ENCODE data around the gene CDK2AP2.

The CDK2AP2 gene

DNA sequence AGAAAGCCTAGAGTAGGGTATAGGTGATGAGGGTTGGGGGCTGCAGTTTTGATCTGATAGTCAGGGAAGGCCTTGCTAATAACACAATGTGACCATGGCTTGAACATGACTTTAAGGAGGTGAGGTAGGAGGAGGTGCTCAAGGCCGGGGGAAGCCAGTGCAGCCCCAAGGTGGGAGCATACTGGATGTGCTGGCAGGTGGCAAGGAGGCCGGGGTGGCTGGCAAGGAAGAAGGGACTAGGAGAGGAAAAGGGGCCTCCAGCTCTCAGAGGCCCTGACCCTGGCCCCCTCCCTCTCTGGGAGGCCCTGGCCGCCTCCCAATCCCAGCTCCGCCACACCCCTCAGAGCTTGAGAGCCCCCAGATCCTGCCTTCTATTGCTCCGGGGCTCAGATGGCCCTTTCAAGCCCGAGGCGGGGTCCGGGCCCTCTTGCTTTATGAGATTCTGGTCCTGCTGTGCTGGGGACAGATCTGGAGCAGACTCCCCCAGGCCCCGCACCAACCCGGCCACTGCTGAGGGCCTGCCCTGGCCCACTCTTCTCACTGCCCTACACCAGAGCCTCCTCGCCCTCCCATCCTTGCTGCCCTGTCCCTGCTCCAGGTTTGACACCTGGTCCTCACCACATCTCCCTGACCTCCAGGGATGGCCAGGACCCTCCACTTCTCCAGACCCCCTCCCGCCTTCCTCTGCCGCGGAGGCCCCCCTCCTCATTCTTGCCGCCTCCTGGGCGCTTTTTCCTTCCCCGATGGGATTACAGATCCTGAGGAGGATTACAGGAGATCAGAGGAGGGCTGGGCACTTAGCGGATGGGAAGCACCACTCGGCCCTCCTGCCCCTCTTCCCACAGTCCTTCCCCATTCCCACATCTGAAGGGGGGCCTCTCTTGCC lies 4.6 kb downstream of the CDK2AP2 start:
- DNase-seq, result no peak

DNA sequence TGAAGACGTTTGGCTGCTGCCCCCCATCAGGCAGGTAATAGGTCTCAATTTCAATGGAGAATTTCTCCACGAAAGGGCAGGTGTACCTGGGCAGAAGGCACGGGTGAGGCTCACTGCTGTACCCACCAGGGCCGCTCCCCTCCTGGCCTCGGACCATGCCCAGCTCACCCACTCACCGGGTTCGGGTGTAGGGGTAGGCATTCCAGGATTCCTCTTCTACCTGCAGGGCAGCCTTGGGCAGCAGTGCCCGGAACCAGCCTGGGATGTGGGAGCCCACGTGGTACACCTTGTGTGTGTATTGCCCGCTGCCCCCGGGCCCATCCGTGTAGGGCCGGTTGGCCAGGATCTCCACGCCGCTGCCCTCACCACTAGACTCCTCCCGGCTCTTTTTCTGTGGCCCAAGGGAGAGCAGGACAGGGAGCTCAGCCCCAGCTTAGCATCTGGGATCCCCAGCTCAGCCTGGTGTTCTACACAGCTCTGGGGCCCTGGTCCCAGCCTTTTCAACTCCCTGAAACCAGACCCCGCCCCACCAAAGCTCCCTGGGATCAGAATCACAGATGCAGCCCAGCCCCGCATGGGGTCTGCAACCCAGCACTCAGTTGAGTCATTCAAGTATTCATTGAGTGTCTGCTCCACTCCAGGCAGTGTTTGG lies 5.5 kb downstream of the CDK2AP2 start:
- no peak for DNase-seq

DNA sequence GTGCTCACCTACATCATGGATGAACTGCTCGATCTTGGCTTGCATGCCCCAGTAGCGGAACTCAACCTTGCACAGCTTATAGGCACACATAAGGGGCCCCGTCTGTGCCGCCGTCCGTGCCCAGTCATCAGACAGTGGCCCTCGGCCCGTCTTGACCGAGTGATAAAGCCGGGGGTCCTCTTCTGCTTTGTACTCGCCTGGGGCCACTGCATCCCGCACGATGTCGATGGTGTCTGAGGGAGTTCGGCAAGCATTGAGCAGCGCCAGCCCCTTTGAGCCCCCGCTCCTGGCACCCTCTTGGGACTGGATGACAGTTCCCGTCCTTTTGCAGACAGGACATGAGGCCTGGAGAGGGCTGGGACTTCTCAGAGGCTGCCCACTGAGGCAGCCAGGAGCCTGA lies 6.1 kb downstream of the CDK2AP2 start:
- DNase-seq, result no peak

DNA sequence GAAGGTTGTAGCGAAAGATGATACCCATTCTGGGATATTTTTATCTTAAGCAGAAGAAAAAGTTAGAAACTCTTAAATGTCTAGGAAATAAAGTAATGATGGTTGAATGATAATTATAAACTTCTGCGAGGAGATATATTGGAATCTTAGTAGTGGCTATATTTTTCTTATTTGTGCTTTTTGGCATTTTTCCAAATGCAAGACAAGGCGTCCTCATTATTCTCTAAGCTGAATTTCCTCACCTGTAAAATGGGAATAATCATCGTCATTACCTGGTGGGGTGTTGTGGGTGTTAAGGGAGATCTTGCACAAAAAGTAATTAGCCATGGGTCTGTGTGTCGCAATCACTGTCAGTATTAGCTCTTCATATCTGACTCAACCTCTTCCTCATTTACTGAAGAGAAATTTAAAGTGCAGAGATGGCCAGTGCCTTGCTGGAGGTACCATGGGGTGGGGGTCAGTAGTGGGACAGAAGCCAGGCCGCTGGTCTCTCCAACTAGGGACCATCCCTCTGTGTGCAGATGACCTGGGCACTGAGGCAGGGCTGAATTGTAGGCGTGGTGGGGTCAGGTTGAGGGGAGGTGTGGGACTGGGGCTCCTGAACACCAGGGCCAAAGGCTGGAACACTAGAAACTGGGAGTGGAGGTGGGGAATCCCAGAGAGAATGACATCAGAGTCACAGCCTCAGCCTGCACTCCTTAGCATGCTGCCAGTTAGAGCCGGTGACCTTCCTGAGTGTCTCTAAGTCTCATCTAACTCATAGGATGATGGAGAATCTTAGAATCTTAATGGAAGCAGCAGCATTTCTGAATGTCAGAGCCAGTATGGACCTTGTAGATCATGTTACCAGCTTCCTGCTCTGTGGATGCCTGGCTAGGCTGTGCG lies 6.9 kb downstream of the CDK2AP2 start:
- DNase-seq, result no peak

DNA sequence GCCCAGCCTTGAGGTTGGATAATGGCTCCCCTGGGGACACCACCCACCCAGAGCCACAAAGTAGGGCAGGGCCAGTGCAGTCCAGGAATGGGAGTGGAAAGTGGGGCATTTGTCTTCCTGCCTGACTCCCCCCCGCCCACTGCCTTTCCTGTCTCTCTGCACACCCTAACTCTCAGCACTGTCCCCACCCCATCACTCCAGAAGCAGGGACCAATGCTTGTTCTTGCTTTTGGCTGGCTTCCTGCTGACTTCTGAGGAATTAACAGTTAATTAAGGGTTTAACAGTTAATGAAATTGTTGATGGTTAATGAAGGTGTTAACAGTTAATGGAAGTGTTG lies 7.5 kb downstream of the CDK2AP2 start:
- no peak for DNase-seq

DNA sequence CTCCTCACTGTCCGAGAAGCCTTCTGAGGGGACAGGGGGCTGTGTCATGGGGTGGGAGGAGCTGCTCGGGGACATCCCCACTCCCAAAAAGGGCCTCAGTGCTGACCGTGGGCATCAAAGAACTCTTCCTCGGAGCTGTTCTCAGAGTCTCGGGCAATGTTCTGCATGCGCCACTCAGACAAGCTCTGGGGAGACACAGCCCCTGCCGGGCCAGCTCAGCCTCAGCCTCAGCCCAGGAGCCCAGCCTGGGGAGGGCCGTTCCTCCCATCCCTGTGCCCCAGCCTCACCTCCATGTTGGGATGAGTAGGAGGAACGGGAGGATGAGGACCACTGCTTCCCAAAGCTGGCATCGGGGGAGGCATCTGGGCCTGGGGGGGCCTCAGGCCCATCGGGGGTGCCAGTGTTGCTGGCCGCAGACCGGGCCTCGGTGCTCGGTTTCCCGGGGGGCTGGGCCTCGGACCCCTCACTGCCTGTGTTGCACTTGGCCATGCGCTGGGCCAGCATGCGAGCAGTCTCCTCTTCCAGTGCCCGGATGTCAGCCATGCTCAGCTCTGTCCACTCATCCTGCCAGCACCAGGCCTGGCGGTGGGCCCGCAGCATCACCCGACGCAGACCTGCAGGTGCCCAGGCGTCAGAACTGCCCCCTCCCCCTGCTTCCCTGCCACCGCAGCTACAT lies 8.0 kb downstream of the CDK2AP2 start:
- DNase-seq, result no peak

DNA sequence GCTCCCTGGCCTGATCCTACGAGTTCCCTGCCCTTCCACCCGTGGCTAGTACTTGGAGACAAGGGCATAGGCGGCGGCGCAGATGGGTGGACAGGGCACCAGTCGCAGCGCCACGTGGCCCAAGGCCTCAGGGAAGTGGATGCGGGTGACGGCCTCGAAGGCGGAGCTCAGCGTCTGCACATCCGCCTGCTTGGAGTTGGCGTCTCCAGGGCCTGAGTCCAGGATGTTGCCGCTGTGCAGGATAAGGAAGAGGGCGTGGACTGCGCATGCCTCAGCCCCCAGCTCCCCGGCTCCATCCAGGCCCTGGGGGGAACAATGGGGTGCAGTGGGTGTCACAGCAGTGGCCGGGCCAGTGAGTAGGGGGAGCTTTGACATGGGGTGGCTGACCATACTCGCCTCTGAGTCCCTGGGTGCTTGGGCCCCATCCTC lies 9.4 kb downstream of the CDK2AP2 start:
- no peak for DNase-seq

DNA sequence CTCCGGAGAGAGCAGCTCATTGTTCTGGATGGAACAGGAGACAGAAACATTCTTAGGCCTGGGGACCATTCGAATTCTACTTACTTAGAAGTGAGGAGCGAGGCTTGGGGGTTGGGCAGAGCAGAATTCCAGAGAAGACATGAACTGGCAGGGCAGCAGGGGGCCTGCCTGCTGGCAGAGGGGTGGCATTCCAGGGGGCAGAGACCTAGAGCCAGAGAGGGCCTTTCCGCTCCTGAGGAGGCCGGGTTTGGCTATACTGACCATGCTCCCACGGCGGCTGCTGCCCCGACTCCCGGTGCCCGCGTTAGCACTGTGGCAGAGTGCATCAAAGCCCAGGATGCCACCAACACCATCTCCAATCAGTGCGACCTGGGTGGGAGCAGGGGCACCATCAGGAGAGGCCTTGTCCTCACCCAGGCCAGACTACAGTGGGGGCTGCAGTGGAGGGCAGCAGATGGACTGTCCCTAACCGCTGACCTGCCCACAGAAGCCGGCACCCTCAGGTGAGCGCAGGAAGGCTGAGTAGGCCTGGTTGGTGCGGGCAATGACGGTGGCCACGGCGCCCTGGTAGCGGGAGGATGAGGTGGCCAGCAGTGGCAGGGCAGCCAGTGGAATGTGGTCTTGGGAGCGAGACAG lies 10.2 kb downstream of the CDK2AP2 start:
- DNase-seq, result no peak

DNA sequence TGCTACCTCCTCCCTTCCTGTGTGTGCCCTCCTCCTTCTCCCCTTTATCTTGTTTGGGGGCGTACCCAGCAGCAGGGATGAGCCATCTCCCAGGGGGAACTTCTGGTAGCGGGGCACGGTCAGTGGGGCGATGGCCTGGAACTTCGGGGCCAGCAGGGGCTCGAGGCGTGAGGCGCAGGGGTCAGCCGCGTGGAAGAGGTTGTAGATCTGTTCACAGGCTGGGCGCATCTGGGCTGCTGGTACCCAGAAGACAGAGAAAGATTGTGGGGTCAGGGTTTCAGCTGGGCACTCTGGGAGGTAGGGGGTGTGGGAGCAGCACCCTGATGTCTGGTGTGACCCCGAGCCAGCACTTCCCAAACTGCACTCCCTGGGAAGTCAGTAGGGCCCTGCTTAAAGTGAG lies 11.8 kb downstream of the CDK2AP2 start:
- DNase-seq, result no peak

DNA sequence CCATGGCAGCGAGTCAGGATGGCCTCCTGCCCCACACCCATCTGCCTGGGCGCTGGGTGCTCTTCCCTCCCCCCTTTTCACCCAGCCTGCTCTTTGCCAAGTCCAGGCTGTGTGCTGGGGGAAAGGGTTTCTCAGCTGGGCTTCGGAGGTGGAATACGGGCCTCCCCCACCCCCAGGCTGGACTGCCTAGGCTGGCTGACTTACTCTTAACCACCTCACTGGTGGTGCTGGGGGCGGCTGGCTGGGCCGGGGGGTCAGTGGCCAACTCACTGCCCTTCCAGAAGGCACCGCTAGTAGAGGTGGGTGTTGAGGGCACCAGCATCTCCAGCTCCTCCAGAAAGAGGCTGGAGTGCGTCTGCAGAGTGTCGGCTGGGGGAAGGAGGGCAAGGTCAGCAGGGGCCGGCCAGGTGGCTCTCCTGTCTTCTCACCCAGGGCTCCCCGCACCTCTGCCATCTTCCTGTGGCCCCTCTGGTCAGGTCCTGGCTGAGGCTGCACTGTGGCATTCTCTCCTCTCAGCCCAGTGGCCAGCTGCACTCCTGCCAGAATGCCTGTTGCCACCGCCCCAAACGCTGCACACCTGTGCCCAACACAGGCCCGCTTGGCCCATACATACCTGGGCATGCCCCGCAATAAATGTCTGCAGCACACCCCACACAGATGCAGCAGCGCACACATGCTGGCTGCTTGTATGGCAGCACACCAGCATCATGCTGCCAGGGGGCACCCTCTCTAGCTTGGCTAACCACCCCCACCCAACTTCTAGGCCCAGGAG lies 12.5 kb downstream of the CDK2AP2 start:
- no peak for DNase-seq

DNA sequence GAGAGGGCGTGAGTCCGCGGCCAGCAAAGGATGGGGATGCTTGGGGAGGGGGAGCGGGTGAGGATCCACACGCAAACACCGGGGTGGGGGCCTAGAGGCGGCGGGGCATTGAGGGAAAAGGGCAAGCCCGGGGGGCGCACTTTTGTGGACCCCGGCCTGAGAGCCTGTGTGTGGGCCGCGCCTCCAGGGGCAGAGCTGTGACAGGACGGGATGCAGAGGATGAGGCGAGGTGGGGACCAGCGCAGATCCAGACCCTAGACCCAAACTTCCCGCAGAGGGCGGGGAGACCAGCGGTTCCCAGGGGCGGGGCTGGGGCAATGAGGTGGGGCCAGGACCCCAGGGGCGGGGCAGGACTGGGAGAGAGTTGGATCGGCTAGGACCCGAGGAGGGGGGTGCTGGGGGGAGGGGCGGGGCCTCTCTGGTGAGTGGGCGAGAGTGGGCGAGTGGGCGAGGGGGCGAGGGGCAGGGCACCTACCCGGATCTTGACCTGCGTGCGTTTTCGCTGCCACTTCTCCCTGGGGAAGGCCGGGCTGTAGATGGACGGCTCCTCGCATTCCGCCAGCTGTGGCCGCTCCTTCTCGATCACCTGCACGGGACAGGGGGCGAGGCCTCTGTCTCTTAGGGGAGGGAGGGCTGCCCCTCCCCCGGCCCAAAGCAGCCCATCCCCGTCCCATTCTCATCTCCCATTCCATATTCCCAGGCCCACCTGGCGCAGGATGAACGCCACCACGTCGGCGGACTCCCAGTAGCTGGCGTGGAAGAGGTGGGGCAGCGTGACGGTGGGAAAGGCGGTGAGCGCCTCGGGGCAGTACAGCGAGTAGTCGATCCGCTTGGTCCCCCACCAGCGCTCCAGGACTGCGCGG lies 13.4 kb downstream of the CDK2AP2 start:
- DNase-seq, result no peak

DNA sequence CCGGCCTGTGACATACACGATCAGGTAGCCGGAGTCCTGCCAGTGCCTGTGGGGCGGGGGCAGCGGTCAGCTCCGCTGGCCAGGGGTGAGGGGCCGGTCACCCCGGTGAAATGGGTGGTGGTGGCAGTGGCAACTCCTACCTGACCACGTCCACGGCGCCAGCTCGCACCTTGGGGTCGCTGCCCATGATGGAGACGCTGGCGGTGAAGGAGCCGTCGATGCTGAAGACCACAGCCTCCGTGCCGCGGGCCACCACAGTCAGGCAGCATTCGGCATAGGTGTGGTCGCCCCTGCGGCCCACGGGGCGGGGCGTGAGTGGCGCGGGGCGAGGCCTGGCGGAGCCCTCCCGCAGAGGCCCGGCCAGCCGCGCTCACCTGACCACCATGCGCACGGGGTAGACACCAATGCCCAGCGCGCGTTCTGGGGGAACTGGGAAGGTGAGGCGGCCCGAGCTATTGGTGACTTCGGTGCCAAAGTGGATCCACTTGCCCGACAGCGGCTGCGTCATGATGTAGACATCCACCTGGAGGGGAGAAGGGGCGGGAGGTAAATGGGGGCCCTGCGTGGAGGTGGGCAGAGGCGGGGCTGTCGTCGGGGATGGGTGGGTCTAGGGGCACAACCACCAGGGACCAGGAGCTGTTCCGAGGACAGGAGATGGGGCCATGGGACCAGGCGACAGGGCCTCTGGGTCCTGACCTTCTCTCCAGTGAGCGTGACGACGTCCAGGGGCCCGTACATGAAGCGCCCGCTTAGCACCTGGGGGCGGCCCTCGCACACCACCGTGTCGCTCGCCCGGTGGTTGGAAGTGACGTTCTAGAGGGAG lies 14.2 kb downstream of the CDK2AP2 start:
- DNase-seq, result no peak

DNA sequence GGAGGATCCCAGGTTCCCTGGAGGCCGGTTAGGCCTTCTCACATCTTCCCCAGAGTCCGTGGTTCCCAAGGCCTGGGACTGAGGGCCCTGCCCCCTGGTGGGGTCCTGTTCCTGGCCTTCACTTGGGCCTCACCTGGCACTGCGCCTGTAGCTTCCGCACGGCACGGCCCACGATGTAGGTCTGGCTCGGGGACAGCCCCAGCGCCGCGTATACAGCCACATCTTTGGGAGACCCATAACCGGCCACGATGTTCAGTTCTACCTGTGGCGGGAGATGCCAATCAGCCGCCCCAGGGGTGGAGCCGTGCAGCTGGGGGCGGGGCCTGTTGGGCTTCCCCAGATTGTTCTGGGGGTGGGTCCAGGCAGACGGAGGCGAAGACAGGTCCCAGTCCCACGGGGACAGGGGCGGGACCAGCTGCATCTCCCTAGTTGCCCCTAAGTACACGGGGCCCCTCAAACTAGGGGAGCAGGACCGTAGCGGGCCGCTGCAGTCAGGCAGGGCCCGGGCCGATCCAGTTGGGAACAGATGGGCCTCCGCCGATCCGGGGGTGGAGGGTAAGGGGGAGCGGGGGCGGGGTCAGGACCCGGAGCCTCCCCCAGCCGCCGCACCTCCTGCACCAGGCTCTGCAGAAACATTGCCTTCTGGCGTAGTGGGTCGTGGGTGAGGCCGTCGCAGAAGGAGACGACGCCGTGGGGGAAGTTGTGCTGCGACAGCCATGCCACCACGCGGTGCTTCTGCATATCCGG lies 15.0 kb downstream of the CDK2AP2 start:
- DNase-seq, result no peak

DNA sequence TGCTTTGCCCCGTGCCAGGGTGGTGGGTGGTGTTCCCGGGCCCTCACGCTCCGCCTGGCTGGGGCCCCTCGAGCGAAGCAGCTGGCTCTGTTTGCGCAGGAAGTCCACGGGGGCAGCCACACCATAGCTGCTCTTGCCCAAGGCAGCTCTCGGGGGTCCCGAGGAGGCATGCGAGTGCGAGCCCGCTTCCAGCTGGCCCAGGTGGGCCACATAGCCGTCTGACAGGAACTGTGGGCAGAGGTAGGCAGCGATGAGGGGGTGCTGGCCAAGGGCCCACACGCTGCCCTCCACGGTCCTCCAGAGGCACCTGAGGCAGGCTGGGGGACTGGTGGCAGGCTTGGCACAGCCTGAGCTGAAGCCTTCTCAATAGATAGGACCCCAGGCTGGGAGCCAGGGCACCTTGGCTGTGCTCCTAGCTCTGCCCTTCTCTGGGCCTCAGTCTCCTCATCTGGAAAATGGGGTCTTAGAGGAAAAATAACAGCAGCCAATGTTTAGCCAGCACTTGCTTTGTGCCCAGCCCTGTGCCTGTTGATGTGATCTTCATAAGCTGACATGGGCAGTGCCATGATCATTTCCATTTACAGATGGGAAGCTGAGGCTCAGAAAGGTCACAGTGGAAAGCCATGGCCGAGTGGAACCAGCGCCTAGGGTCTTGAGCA lies 15.8 kb downstream of the CDK2AP2 start:
- no peak for DNase-seq

DNA sequence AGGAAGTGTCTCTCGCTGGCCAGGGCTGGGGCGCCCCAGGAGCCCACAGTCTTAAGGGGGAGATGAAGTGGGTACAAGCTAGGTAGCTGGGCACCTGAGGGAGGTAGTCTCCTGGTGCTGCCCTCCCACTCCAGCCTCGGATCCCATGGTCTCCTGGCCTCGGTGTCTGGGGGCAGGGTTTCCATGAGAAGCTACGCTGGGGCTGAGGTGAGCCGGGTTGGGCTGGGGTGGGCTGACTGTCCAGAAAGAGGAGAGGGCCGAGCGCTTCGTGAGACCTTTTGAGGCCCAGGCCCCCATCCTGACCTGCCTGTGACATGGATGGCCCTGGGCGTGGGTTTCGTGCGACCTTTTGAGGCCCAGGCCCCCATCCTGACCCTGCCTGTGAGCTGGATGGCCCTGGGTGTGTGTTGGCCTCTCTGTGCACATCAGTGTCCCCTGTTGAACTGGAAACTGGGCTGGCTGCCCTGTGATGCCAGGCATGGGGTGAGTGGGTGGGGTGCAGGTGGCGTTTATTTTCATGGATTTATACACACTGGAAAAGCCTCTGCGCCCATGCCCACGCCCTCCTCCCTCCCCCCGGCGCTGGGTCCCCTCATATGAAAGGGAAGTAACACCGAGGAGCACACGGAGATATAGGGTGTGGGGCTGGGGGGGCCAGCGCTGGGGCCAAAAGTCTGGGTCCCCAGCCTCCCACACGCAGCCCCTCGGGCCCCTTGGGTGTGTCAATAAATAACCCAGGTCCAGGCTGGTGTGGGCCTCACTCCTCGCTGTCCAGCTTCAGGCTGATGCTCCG lies 16.5 kb downstream of the CDK2AP2 start:
- no peak for DNase-seq

DNA sequence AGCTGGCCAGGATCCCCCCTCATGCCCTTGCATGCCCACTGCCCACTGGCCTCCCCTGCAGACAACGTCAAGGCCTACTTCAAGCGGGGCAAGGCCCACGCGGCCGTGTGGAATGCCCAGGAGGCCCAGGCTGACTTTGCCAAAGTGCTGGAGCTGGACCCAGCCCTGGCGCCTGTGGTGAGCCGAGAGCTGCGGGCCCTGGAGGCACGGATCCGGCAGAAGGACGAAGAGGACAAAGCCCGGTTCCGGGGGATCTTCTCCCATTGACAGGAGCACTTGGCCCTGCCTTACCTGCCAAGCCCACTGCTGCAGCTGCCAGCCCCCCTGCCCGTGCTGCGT lies 17.3 kb downstream of the CDK2AP2 start:
- no peak for DNase-seq

DNA sequence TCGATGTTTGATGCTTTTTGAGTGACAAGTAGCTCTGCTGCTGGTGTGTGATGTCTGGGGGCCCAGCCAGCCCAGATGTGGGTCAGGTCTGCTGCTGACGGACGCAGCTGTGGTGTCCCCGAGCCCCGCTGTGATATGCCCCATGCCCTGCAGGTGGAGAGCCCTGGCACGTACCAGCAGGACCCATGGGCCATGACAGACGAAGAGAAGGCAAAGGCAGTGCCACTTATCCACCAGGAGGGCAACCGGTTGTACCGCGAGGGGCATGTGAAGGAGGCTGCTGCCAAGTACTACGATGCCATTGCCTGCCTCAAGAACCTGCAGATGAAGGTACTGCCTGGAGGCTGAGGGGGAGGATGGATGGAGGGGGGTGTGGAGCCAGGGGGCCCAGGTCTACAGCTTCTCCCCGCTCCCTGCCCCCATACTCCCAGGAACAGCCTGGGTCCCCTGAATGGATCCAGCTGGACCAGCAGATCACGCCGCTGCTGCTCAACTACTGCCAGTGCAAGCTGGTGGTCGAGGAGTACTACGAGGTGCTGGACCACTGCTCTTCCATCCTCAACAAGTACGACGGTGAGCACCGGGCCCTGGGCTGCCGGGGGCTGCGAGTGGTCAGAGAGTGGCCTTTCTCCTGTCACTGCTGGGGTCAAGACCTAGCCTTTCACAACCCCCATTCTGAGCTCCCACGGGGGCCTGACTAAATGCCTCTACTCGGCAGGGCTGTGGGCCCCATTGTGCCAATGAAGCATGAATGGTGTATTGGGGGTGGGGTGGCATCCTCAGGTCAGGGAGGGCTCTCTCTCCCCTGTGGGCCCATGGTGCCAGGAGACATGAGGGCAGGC lies 17.9 kb downstream of the CDK2AP2 start:
- DNase-seq, result no peak
